ENCODE data around the gene CBLC. TPM values are rescaled to one million over a fixed set of nuclear protein-coding genes. Genes with fewer than 3 reads are reported as not detected.

The CBLC gene
- total and polyA plus RNA-seq, 9 donors = 0.11 to 2.6 (median 1.1) TPM; not detected in 5

- H3K27ac ChIP-seq (ENCODE audit: low read length) = peak overlapping the region; percentile 94
- H3K4me1 ChIP-seq (ENCODE audit: control insufficient read depth, insufficient read depth, low read length) = peaks cover 79% of the 10 kb centered on the region
- H3K4me3 ChIP-seq (ENCODE audit: low read length) = peak overlapping the region; percentile 36
- no peaks in the 10 kb centered on the region for H3K27me3 ChIP-seq (ENCODE audit: control insufficient read depth, insufficient read depth, low read length)
- DNase-seq = peak; percentile 88
- no peaks in the 10 kb centered on the region for H3K9me3 ChIP-seq (replicated peaks; ENCODE audit: control insufficient read depth, low read depth, low read length)
- 3% methylated on average over 13 of the region's 33 CpGs for WGBS (ENCODE audit: insufficient coverage)
- H3K36me3 ChIP-seq (ENCODE audit: control insufficient read depth, insufficient read depth, low read length) = peaks cover 36% of the 10 kb centered on the region
These were observed 23.5 kb upstream of the CBLC start for GRCh38 chr19:44753932-44754749.

DNA sequence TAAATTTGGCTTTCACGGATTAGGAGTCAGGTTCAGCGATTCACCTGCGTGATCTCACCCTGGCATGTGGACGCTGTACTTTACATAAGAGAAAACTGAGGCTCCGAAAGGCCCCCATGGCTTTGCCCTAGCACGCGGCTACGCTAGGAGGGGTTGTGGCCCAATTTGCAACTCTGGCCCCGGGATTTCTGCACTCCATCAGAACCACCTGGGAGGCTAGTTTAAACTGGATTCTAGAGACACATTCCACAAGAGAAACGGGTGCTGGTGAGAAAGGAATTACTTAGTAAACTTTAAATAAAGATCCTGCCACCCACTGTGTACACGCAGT, 23.0 kb upstream of the CBLC start:
- peak overlapping the region; percentile 36 for H3K4me3 ChIP-seq (ENCODE audit: low read length)
- no peak for DNase-seq
- H3K9me3 ChIP-seq (replicated peaks; ENCODE audit: control insufficient read depth, low read depth, low read length) = no peaks in the 10 kb centered on the region
- peak overlapping the region; percentile 94 for H3K27ac ChIP-seq (ENCODE audit: low read length)
- 41% methylated on average over 4 of the region's 11 CpGs for WGBS (ENCODE audit: insufficient coverage)
- H3K27me3 ChIP-seq (ENCODE audit: control insufficient read depth, insufficient read depth, low read length) = no peaks in the 10 kb centered on the region
- H3K4me1 ChIP-seq (ENCODE audit: control insufficient read depth, insufficient read depth, low read length) = peaks cover 73% of the 10 kb centered on the region
- H3K36me3 ChIP-seq (ENCODE audit: control insufficient read depth, insufficient read depth, low read length) = peaks cover 41% of the 10 kb centered on the region

DNA sequence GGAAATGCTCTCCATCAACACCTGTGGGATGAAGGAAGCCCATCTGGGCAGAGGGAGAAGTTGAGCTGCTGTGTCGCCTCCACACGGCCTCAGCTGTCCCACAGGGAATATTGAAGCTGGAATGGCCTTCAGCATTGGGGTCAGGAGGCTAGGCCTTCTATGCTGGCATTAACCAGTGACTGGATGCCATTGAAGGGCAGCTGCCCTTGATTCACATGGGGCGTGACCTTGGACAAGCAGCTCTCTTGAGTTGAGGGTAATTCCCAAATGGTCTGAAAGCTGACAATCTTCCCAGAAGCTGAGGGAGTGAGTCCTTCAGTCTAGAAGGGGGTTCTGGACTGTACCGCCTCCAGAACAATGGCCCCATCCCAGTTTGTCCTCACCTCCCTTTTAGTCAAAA, 22.5 kb upstream of the CBLC start:
- DNase-seq = peak; percentile 28
- Histone ChIP-seq H3K4me1 (ENCODE audit: control insufficient read depth, insufficient read depth, low read length) (peaks cover 69% of the 10 kb centered on the region), H3K36me3 (ENCODE audit: control insufficient read depth, insufficient read depth, low read length) (peaks cover 45% of the 10 kb centered on the region), H3K27me3 (ENCODE audit: control insufficient read depth, insufficient read depth, low read length) (no peaks in the 10 kb centered on the region), H3K9me3 (replicated peaks; ENCODE audit: control insufficient read depth, low read depth, low read length) (no peaks in the 10 kb centered on the region), H3K4me3 (ENCODE audit: low read length) (no peak overlapping the region), H3K27ac (ENCODE audit: low read length) (peak overlapping the region; percentile 94)
- 49% methylated on average over 3 of the region's 4 CpGs for WGBS (ENCODE audit: insufficient coverage)

DNA sequence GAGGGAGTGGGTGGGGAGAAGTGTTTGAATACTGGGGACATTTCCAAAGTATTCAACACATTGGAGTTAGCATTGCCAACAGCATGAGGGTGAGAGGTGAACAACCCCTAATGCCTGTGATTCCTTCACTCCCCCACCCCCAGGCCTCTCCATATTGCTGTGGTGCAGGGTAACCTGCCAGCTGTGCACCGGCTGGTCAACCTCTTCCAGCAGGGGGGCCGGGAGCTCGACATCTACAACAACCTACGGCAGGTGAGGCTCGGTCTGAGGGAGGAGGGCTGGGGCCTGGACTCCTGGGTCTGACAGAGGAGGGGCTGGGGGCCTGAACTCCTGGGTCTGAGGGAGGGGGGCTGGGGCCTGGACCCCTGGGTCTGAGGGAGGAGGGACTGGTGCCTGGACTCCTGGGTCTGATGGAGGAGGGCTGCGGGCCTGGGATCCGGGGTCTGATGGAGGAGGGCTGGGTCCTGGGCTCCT, 21.6 kb upstream of the CBLC start:
- peaks cover 62% of the 10 kb centered on the region for H3K4me1 ChIP-seq (ENCODE audit: control insufficient read depth, insufficient read depth, low read length)
- peaks cover 42% of the 10 kb centered on the region for H3K36me3 ChIP-seq (ENCODE audit: control insufficient read depth, insufficient read depth, low read length)
- no peak for DNase-seq
- 80% methylated on average over 1 of the region's 7 CpGs for WGBS (ENCODE audit: insufficient coverage)
- no peak overlapping the region for H3K4me3 ChIP-seq (ENCODE audit: low read length)
- H3K27ac ChIP-seq (ENCODE audit: low read length) = no peak overlapping the region
- no peaks in the 10 kb centered on the region for H3K27me3 ChIP-seq (ENCODE audit: control insufficient read depth, insufficient read depth, low read length)
- no peaks in the 10 kb centered on the region for H3K9me3 ChIP-seq (replicated peaks; ENCODE audit: control insufficient read depth, low read depth, low read length)

GRCh38 chr19:44757057-44757734, 20.5 kb upstream of the CBLC start:
- DNase-seq = peak; percentile 83
- H3K9me3 ChIP-seq (replicated peaks; ENCODE audit: control insufficient read depth, low read depth, low read length) = no peaks in the 10 kb centered on the region
- H3K27ac ChIP-seq (ENCODE audit: low read length) = peak overlapping the region; percentile 88
- H3K36me3 ChIP-seq (ENCODE audit: control insufficient read depth, insufficient read depth, low read length) = peaks cover 36% of the 10 kb centered on the region
- WGBS (ENCODE audit: insufficient coverage) = 22% methylated on average over 49 of the region's 53 CpGs
- H3K4me1 ChIP-seq (ENCODE audit: control insufficient read depth, insufficient read depth, low read length) = peaks cover 61% of the 10 kb centered on the region
- peak overlapping the region; percentile 57 for H3K4me3 ChIP-seq (ENCODE audit: low read length)
- no peaks in the 10 kb centered on the region for H3K27me3 ChIP-seq (ENCODE audit: control insufficient read depth, insufficient read depth, low read length)

GRCh38 chr19:44757735-44758505, 19.8 kb upstream of the CBLC start:
- Histone ChIP-seq H3K4me1 (ENCODE audit: control insufficient read depth, insufficient read depth, low read length) (peaks cover 56% of the 10 kb centered on the region), H3K36me3 (ENCODE audit: control insufficient read depth, insufficient read depth, low read length) (peaks cover 31% of the 10 kb centered on the region), H3K27ac (ENCODE audit: low read length) (peak overlapping the region; percentile 88)

GRCh38 chr19:44758596-44758995, 19.1 kb upstream of the CBLC start:
- Histone ChIP-seq H3K36me3 (ENCODE audit: control insufficient read depth, insufficient read depth, low read length) (peaks cover 31% of the 10 kb centered on the region), H3K27ac (ENCODE audit: low read length) (peak overlapping the region; percentile 66), H3K9me3 (replicated peaks; ENCODE audit: control insufficient read depth, low read depth, low read length) (no peaks in the 10 kb centered on the region), H3K27me3 (ENCODE audit: control insufficient read depth, insufficient read depth, low read length) (no peaks in the 10 kb centered on the region), H3K4me3 (ENCODE audit: low read length) (peak overlapping the region; percentile 57), H3K4me1 (ENCODE audit: control insufficient read depth, insufficient read depth, low read length) (peaks cover 49% of the 10 kb centered on the region)
- peak; percentile 45 for DNase-seq
- 39% methylated on average over 9 of the region's 9 CpGs for WGBS (ENCODE audit: insufficient coverage)

More at GRCh38 chr19:44757735-44758505, 19.8 kb upstream of the CBLC start:
- Histone ChIP-seq H3K27me3 (ENCODE audit: control insufficient read depth, insufficient read depth, low read length) (no peaks in the 10 kb centered on the region), H3K9me3 (replicated peaks; ENCODE audit: control insufficient read depth, low read depth, low read length) (no peaks in the 10 kb centered on the region), H3K4me3 (ENCODE audit: low read length) (peak overlapping the region; percentile 57)
- peak; percentile 90 for DNase-seq
- WGBS (ENCODE audit: insufficient coverage) = 8% methylated on average over 68 of the region's 68 CpGs

- H3K36me3 ChIP-seq (ENCODE audit: control insufficient read depth, insufficient read depth, low read length) = peaks cover 31% of the 10 kb centered on the region
- no peak for DNase-seq
- no peak overlapping the region for H3K4me3 ChIP-seq (ENCODE audit: low read length)
- 58% methylated on average over 4 of the region's 10 CpGs for WGBS (ENCODE audit: insufficient coverage)
- peaks cover 42% of the 10 kb centered on the region for H3K4me1 ChIP-seq (ENCODE audit: control insufficient read depth, insufficient read depth, low read length)
- no peak overlapping the region for H3K27ac ChIP-seq (ENCODE audit: low read length)
- H3K27me3 ChIP-seq (ENCODE audit: control insufficient read depth, insufficient read depth, low read length) = no peaks in the 10 kb centered on the region
- no peaks in the 10 kb centered on the region for H3K9me3 ChIP-seq (replicated peaks; ENCODE audit: control insufficient read depth, low read depth, low read length)
These were observed 18.4 kb upstream of the CBLC start for GRCh38 chr19:44759083-44759804.

GRCh38 chr19:44762038-44762437, 15.7 kb upstream of the CBLC start:
- Histone ChIP-seq H3K4me3 (ENCODE audit: low read length) (no peak overlapping the region), H3K27ac (ENCODE audit: low read length) (no peak overlapping the region), H3K36me3 (ENCODE audit: control insufficient read depth, insufficient read depth, low read length) (peaks cover 17% of the 10 kb centered on the region), H3K4me1 (ENCODE audit: control insufficient read depth, insufficient read depth, low read length) (peaks cover 15% of the 10 kb centered on the region), H3K27me3 (ENCODE audit: control insufficient read depth, insufficient read depth, low read length) (no peaks in the 10 kb centered on the region), H3K9me3 (replicated peaks; ENCODE audit: control insufficient read depth, low read depth, low read length) (no peaks in the 10 kb centered on the region)
- no peak for DNase-seq
- WGBS (ENCODE audit: insufficient coverage) = 59% methylated on average over 4 of the region's 8 CpGs
